Measurements from ENCODE around the gene UNC5B.

UNC5B gene

GRCh38 chr10:71253981-71254818 is 41.8 kb downstream of the UNC5B start:
- DNase-seq = no peak
- TF ChIP-seq GATA1 (IDR thresholded peaks at IDR 0.05; ENCODE audit: low read depth, low read length) (no peak), POLR2A (IDR thresholded peaks at IDR 0.05; ENCODE audit: low read length) (no peak)

GRCh38 chr10:71254834-71255549 is 42.6 kb downstream of the UNC5B start:
- TF ChIP-seq POLR2A (IDR thresholded peaks at IDR 0.05; ENCODE audit: low read length) (no peak), GATA1 (IDR thresholded peaks at IDR 0.05; ENCODE audit: low read depth, low read length) (no peak)

GRCh38 chr10:71255550-71255807 is 43.1 kb downstream of the UNC5B start:
- no peak for DNase-seq
- TF ChIP-seq POLR2A (IDR thresholded peaks at IDR 0.05; ENCODE audit: low read length) = no peak
- no peak for TF ChIP-seq GATA1 (IDR thresholded peaks at IDR 0.05; ENCODE audit: low read depth, low read length)

More at GRCh38 chr10:71254834-71255549, 42.6 kb downstream of the UNC5B start:
- no peak for DNase-seq

GRCh38 chr10:71255808-71256660 is 43.7 kb downstream of the UNC5B start:
- DNase-seq = no peak
- TF ChIP-seq GATA1 (IDR thresholded peaks at IDR 0.05; ENCODE audit: low read depth, low read length) (no peak), POLR2A (IDR thresholded peaks at IDR 0.05; ENCODE audit: low read length) (no peak)

GRCh38 chr10:71256661-71257318 is 44.4 kb downstream of the UNC5B start:
- TF ChIP-seq GATA1 (IDR thresholded peaks at IDR 0.05; ENCODE audit: low read depth, low read length) (no peak), POLR2A (IDR thresholded peaks at IDR 0.05; ENCODE audit: low read length) (no peak)
- no peak for DNase-seq

GRCh38 chr10:71257319-71257997 is 45.1 kb downstream of the UNC5B start:
- TF ChIP-seq GATA1 (IDR thresholded peaks at IDR 0.05; ENCODE audit: low read depth, low read length) (no peak), POLR2A (IDR thresholded peaks at IDR 0.05; ENCODE audit: low read length) (no peak)
- no peak for DNase-seq

- no peak for DNase-seq
- TF ChIP-seq POLR2A (IDR thresholded peaks at IDR 0.05; ENCODE audit: low read length) (no peak), GATA1 (IDR thresholded peaks at IDR 0.05; ENCODE audit: low read depth, low read length) (no peak)
These were observed 45.7 kb downstream of the UNC5B start for GRCh38 chr10:71258046-71258445.

GRCh38 chr10:71258446-71259145 is 46.2 kb downstream of the UNC5B start:
- TF ChIP-seq GATA1 (IDR thresholded peaks at IDR 0.05; ENCODE audit: low read depth, low read length) (no peak), POLR2A (IDR thresholded peaks at IDR 0.05; ENCODE audit: low read length) (no peak)
- DNase-seq = no peak

- TF ChIP-seq POLR2A (IDR thresholded peaks at IDR 0.05; ENCODE audit: low read length) (no peak), GATA1 (IDR thresholded peaks at IDR 0.05; ENCODE audit: low read depth, low read length) (no peak)
- DNase-seq = no peak
These were observed 46.9 kb downstream of the UNC5B start for GRCh38 chr10:71259282-71259681.

GRCh38 chr10:71259815-71260501 is 47.6 kb downstream of the UNC5B start:
- no peak for DNase-seq
- no peak for TF ChIP-seq POLR2A (IDR thresholded peaks at IDR 0.05; ENCODE audit: low read length)
- no peak for TF ChIP-seq GATA1 (IDR thresholded peaks at IDR 0.05; ENCODE audit: low read depth, low read length)

- TF ChIP-seq POLR2A (IDR thresholded peaks at IDR 0.05; ENCODE audit: low read length) (no peak), GATA1 (IDR thresholded peaks at IDR 0.05; ENCODE audit: low read depth, low read length) (no peak)
- no peak for DNase-seq
These were observed 48.4 kb downstream of the UNC5B start for GRCh38 chr10:71260622-71261325.
